ENCODE measurements around the gene PKP4. TPM values are rescaled to one million over a fixed set of nuclear protein-coding genes. Genes with fewer than 3 reads are reported as not detected.

Gene PKP4
- total and polyA plus RNA-seq, 2 experiments from 2014 or later = 7.6 to 32.2 TPM

- H2AFZ ChIP-seq = no peak overlapping the region
- TF ChIP-seq EZH2 (IDR thresholded peaks at IDR 0.05; ENCODE audit: insufficient read depth, poor library complexity, severe bottlenecking) = no peak
- TF ChIP-seq EZH2phosphoT487 (IDR thresholded peaks at IDR 0.05; ENCODE audit: insufficient read depth, low read depth) = no peak
- no peak overlapping the region for H3K9ac ChIP-seq
- H3K79me2 ChIP-seq (ENCODE audit: insufficient read depth) = no peaks in the 10 kb centered on the region
- H3K9me3 ChIP-seq (ENCODE audit: low read depth) = no peaks in the 10 kb centered on the region
- no peak overlapping the region for H3K4me2 ChIP-seq (ENCODE audit: unreplicated experiment)
- WGBS, 2 experiments (ENCODE audit: low coverage in 1 of 2, low lambda C conversion rate in 2 of 2, missing lambda C conversion rate in 2 of 2) = 57 to 62% methylated on average over 2 of the region's 2 CpGs
- DNase-seq = no peak
- H3K4me1 ChIP-seq (ENCODE audit: insufficient read depth) = no peaks in the 10 kb centered on the region
- no peaks in the 10 kb centered on the region for H3K9me2 ChIP-seq (ENCODE audit: insufficient read depth)
- no peaks in the 10 kb centered on the region for H4K20me1 ChIP-seq (ENCODE audit: insufficient read depth)
- H3K4me3 ChIP-seq = no peak overlapping the region
- no peaks in the 10 kb centered on the region for H3F3A ChIP-seq (ENCODE audit: insufficient read depth)
- H3K27me3 ChIP-seq (replicated peaks; ENCODE audit: insufficient read depth) = no peaks in the 10 kb centered on the region
- peaks cover under 1% of the 10 kb centered on the region; the same call in 1 of the 2 replicates for H3K36me3 ChIP-seq (ENCODE audit: low read depth)
- in situ Hi-C loops (cut with MboI) = no loop called here
- no peak overlapping the region for H3K27ac ChIP-seq
These were observed 190.9 kb downstream of the PKP4 start for GRCh38 chr2:158647436-158648231.

DNA sequence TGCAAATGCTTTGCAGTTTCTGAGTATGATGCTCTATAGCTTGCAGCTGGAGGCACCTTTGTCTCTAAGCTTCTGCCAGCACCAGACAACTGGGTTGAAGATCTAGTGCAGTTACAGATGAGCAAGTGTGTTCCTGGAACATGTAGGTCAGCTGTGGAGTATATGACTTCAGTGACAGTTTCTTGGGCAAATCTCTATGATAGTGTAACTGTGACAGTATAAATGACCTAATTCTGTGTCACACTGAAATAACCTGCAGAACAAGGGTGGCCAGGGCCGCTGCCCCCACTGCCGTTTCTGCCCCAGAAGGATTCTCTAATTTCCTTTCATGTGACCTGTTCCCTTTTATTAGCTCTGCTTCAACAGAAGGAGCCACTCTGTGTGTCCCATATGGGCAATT, 193.1 kb downstream of the PKP4 start:
- 93 to 98% methylated on average over 2 of the region's 2 CpGs for WGBS, 2 experiments (ENCODE audit: low coverage in 1 of 2, low lambda C conversion rate in 2 of 2, missing lambda C conversion rate in 2 of 2)
- in situ Hi-C loops (cut with MboI) = no loop called here
- H3K9ac ChIP-seq = no peak overlapping the region
- H3K79me2 ChIP-seq (ENCODE audit: insufficient read depth) = no peaks in the 10 kb centered on the region
- no peak overlapping the region for H3K4me3 ChIP-seq
- H3K27me3 ChIP-seq (replicated peaks; ENCODE audit: insufficient read depth) = no peaks in the 10 kb centered on the region
- H3F3A ChIP-seq (ENCODE audit: insufficient read depth) = no peaks in the 10 kb centered on the region
- H3K27ac ChIP-seq = no peak overlapping the region
- H4K20me1 ChIP-seq (ENCODE audit: insufficient read depth) = no peaks in the 10 kb centered on the region
- H3K36me3 ChIP-seq (ENCODE audit: low read depth) = no peaks in the 10 kb centered on the region; the same call in 1 of the 2 replicates
- no peaks in the 10 kb centered on the region for H3K9me3 ChIP-seq (ENCODE audit: low read depth)
- H3K4me1 ChIP-seq (ENCODE audit: insufficient read depth) = no peaks in the 10 kb centered on the region
- H3K9me2 ChIP-seq (ENCODE audit: insufficient read depth) = no peaks in the 10 kb centered on the region
- TF ChIP-seq EZH2phosphoT487 (IDR thresholded peaks at IDR 0.05; ENCODE audit: insufficient read depth, low read depth) (no peak), EZH2 (IDR thresholded peaks at IDR 0.05; ENCODE audit: insufficient read depth, poor library complexity, severe bottlenecking) (no peak)
- no peak overlapping the region for H3K4me2 ChIP-seq (ENCODE audit: unreplicated experiment)
- DNase-seq = no peak
- no peak overlapping the region for H2AFZ ChIP-seq

DNA sequence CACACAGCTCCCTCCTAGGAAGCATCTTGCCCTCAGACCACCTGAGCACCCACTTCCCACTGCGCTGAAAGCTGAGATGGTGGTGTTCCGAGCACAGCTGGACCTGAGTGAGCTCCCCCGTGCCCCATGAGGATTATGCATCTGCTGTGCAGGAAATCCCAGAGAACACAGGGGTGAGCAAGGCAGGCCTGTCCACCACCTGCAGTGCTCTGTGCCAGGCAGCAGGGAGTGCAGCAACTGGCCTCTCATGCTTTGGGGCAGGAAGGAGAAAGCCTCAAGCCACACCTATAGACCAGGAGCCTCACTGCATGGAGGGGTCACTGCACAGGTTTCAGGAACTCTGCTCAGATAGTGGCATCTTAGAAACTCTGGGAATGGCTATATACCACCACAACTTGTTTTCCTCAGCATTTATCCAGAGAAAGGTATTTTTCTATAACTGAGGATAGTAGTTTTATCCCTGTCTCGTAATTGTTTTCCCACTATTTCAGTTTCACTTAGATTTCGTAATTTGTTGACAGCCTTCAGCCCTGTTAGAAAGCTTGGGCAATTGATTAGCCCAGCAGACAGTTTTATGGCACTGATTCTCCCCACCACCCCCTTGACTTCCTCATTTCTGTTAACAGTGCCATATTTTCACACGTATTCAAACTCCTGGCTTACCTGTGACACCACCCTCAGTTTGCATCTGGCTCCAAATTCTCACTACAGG, 194.1 kb downstream of the PKP4 start:
- in situ Hi-C loops (cut with MboI) = no loop called here
- TF ChIP-seq EZH2phosphoT487 (IDR thresholded peaks at IDR 0.05; ENCODE audit: insufficient read depth, low read depth) = no peak
- no peak for TF ChIP-seq EZH2 (IDR thresholded peaks at IDR 0.05; ENCODE audit: insufficient read depth, poor library complexity, severe bottlenecking)
- H4K20me1 ChIP-seq (ENCODE audit: insufficient read depth) = no peaks in the 10 kb centered on the region
- H3K9me2 ChIP-seq (ENCODE audit: insufficient read depth) = no peaks in the 10 kb centered on the region
- H3K4me3 ChIP-seq = no peak overlapping the region
- 87 to 89% methylated on average over 6 of the region's 6 CpGs for WGBS, 2 experiments (ENCODE audit: low coverage in 1 of 2, low lambda C conversion rate in 2 of 2, missing lambda C conversion rate in 2 of 2)
- H3K79me2 ChIP-seq (ENCODE audit: insufficient read depth) = no peaks in the 10 kb centered on the region
- no peaks in the 10 kb centered on the region for H3K4me1 ChIP-seq (ENCODE audit: insufficient read depth)
- H3K9ac ChIP-seq = no peak overlapping the region
- no peaks in the 10 kb centered on the region; the same call in 1 of the 2 replicates for H3K36me3 ChIP-seq (ENCODE audit: low read depth)
- H3K4me2 ChIP-seq (ENCODE audit: unreplicated experiment) = no peak overlapping the region
- no peak overlapping the region for H3K27ac ChIP-seq
- no peaks in the 10 kb centered on the region for H3K27me3 ChIP-seq (replicated peaks; ENCODE audit: insufficient read depth)
- no peaks in the 10 kb centered on the region for H3F3A ChIP-seq (ENCODE audit: insufficient read depth)
- no peak for DNase-seq
- H2AFZ ChIP-seq = no peak overlapping the region
- H3K9me3 ChIP-seq (ENCODE audit: low read depth) = no peaks in the 10 kb centered on the region

GRCh38 chr2:158651358-158652057, 194.8 kb downstream of the PKP4 start:
- no peaks in the 10 kb centered on the region for H3K9me2 ChIP-seq (ENCODE audit: insufficient read depth)
- no peak overlapping the region for H3K9ac ChIP-seq
- no peak for DNase-seq
- no peaks in the 10 kb centered on the region; the same call in 1 of the 2 replicates for H3K36me3 ChIP-seq (ENCODE audit: low read depth)
- no peaks in the 10 kb centered on the region for H3K4me1 ChIP-seq (ENCODE audit: insufficient read depth)
- H3K4me2 ChIP-seq (ENCODE audit: unreplicated experiment) = no peak overlapping the region
- no peaks in the 10 kb centered on the region for H3F3A ChIP-seq (ENCODE audit: insufficient read depth)
- H3K27ac ChIP-seq = no peak overlapping the region
- no peaks in the 10 kb centered on the region for H3K79me2 ChIP-seq (ENCODE audit: insufficient read depth)
- TF ChIP-seq EZH2phosphoT487 (IDR thresholded peaks at IDR 0.05; ENCODE audit: insufficient read depth, low read depth) (no peak), EZH2 (IDR thresholded peaks at IDR 0.05; ENCODE audit: insufficient read depth, poor library complexity, severe bottlenecking) (no peak)
- 87 to 92% methylated on average over 6 of the region's 6 CpGs for WGBS, 2 experiments (ENCODE audit: low coverage in 1 of 2, low lambda C conversion rate in 2 of 2, missing lambda C conversion rate in 2 of 2)
- no peaks in the 10 kb centered on the region for H4K20me1 ChIP-seq (ENCODE audit: insufficient read depth)
- in situ Hi-C loops (cut with MboI) = no loop called here
- H3K27me3 ChIP-seq (replicated peaks; ENCODE audit: insufficient read depth) = no peaks in the 10 kb centered on the region
- no peaks in the 10 kb centered on the region for H3K9me3 ChIP-seq (ENCODE audit: low read depth)
- no peak overlapping the region for H3K4me3 ChIP-seq
- no peak overlapping the region for H2AFZ ChIP-seq

Measured in GM23248 (cell line).